Amniotic stem cell (primary cell): Measurements from ENCODE around the gene CASP8.

Experiments
- DNase-seq: peaks from one replicate; lab custom pipeline; 2025; lab: John Stamatoyannopoulos, UW

The CASP8 gene

GRCh38 chr2:201242571-201243277, 17.6 kb upstream of the CASP8 start:
- DNase-seq: no peak

GRCh38 chr2:201244829-201245228, 15.5 kb upstream of the CASP8 start:
- DNase-seq: no peak

- DNase-seq: no peak
Measured at GRCh38 chr2:201246280-201246679, 14.1 kb upstream of the CASP8 start.

- DNase-seq: no peak
Measured at GRCh38 chr2:201248288-201248844, 12.0 kb upstream of the CASP8 start.

GRCh38 chr2:201249889-201250288, 10.4 kb upstream of the CASP8 start:
- DNase-seq: no peak

- no peak for DNase-seq
Measured at GRCh38 chr2:201250741-201251140, 9.6 kb upstream of the CASP8 start.

- DNase-seq: no peak
Measured at GRCh38 chr2:201254081-201254730, 6.1 kb upstream of the CASP8 start.

- no peak for DNase-seq
Measured at GRCh38 chr2:201255408-201256033, 4.8 kb upstream of the CASP8 start.

- no peak for DNase-seq
Measured at GRCh38 chr2:201256082-201256481, 4.3 kb upstream of the CASP8 start.

- no peak for DNase-seq
Measured at GRCh38 chr2:201257381-201257955, 2.9 kb upstream of the CASP8 start.

- peak; percentile 62 for DNase-seq
Measured at GRCh38 chr2:201257956-201258665, 2.2 kb upstream of the CASP8 start.

- DNase-seq: no peak
Measured at GRCh38 chr2:201258666-201259615, 1.4 kb upstream of the CASP8 start.

GRCh38 chr2:201261471-201261870, 1.1 kb downstream of the CASP8 start:
- DNase-seq: no peak

GRCh38 chr2:201261906-201262305, 1.6 kb downstream of the CASP8 start:
- DNase-seq: no peak

GRCh38 chr2:201262718-201263117, 2.4 kb downstream of the CASP8 start:
- no peak for DNase-seq

- DNase-seq: no peak
Measured at GRCh38 chr2:201263779-201264178, 3.4 kb downstream of the CASP8 start.

GRCh38 chr2:201264472-201265173, 4.3 kb downstream of the CASP8 start:
- DNase-seq: no peak

GRCh38 chr2:201266629-201267028, 6.3 kb downstream of the CASP8 start:
- no peak for DNase-seq

GRCh38 chr2:201267278-201268030, 7.1 kb downstream of the CASP8 start:
- no peak for DNase-seq
